ENCODE results near the gene NFAM1. TPM values are rescaled to one million over a fixed set of nuclear protein-coding genes. Genes with fewer than 3 reads are reported as not detected.

Gene NFAM1
- total and polyA plus RNA-seq, 2 donors (not counting 3 experiments of a cell fraction or from before 2014, with no cell fraction given) = not detected

DNA sequence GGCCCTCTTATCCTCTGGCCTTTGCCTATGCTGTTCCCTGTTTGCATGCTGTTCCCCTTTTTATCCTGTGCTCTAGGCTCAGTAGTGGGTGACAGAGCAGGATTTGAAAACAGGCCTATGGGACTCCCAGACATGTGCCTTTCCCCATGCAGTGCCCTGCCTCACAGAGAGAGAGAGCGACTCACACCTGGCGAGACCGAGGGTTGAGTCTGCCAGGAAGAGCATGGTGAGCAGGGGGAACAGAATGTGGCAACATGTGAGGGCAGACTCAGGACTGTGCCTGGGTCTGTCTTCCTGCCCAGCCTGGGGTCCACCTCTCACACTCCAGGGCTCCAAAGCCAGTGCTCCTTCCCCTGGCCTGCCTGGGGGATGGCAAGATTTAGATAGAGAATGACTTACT lies 75.0 kb downstream of the NFAM1 start:
- intact Hi-C loops (cut with micrococcal nuclease) = no loop called here
- H2AFZ ChIP-seq (ENCODE audit: low read depth, low read length) = no peak overlapping the region

DNA sequence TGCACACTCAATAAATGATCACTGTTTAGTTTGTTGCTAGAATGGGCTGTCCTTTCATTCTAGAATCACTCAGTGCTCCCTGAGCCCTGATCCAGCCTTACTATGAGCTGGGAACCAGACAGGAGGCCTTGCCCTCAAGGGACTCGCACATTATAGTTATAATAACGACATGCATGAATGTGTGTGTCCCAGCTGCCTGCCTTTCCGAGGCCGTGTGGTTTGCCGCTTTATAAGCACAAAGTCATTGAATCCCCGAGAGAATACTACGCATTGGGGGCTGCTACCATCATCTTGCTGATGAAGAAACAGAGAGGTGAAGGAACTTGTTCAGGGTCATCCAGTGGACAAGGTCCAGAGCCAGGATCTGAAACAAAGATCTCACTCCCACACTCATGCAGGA lies 75.7 kb downstream of the NFAM1 start:
- Histone ChIP-seq H3K36me3 (ENCODE audit: control insufficient read depth in 2 of 2, extremely low read depth in 1 of 2, insufficient read depth in 2 of 2, low read length in 2 of 2) (no peaks in the 10 kb centered on the region), H3K9me1 (replicated peaks; ENCODE audit: control insufficient read depth, extremely low read depth, insufficient read depth, low read length) (no peaks in the 10 kb centered on the region), H3K9ac (replicated peaks; ENCODE audit: extremely low read depth, insufficient read depth, low read length) (no peak overlapping the region), H3K4me3 (replicated peaks in 1 of 3; ENCODE audit: insufficient read depth in 1 of 3, low read depth in 1 of 3, low read length in 3 of 3) (no peak overlapping the region), H3K27ac (ENCODE audit: insufficient read depth, low read depth, low read length) (no peak overlapping the region), H3K4me1 (ENCODE audit: control insufficient read depth, extremely low read depth, insufficient read depth, low read length) (no peaks in the 10 kb centered on the region), H2AFZ (ENCODE audit: low read depth, low read length) (no peak overlapping the region), H3K4me2 (ENCODE audit: insufficient read depth, low read length) (no peak overlapping the region), H3K79me2 (ENCODE audit: control insufficient read depth, insufficient read depth, low read length) (no peaks in the 10 kb centered on the region), H3K9me3 (replicated peaks; ENCODE audit: control insufficient read depth, insufficient read depth, low read length) (no peaks in the 10 kb centered on the region), H3K27me3 (ENCODE audit: control insufficient read depth in 2 of 2, insufficient read depth in 2 of 2, low read length in 2 of 2) (peaks cover 0 to 2% of the 10 kb centered on the region in 2 experiments), H4K20me1 (replicated peaks; ENCODE audit: control insufficient read depth, extremely low read depth, insufficient read depth, low read length) (no peaks in the 10 kb centered on the region)
- dilution Hi-C loops (cut with MboI; ENCODE audit: extremely low pct_ligation_motif_present, low sequenced_read_pairs) = no loop called here
- intact Hi-C loops (cut with micrococcal nuclease) = no loop called here
- DNase-seq (ENCODE audit: low read depth, low spot score) = no peak
- no peak for FAIRE-seq
- ChIA-PET POLR2A (no interaction called here), CTCF (no interaction called here)
- TF ChIP-seq POLR2A (IDR thresholded peaks at IDR 0.05; ENCODE audit: low read depth, low read length) (no peak), MYC (IDR thresholded peaks at IDR 0.05; ENCODE audit: low read depth, low read length) (no peak), EZH2 (IDR thresholded peaks at IDR 0.05; ENCODE audit: borderline replicate concordance, low read depth, low read length, severe bottlenecking) (no peak), JUN (IDR thresholded peaks at IDR 0.05; ENCODE audit: borderline replicate concordance, insufficient read depth, insufficient read length, low read depth) (no peak), POLR2AphosphoS5 (IDR thresholded peaks at IDR 0.05; ENCODE audit: insufficient read depth, low read depth, low read length) (no peak), GATA2 (IDR thresholded peaks at IDR 0.05; ENCODE audit: insufficient read depth, insufficient read length, low read depth, low read length) (no peak), FOS (IDR thresholded peaks at IDR 0.05; ENCODE audit: borderline replicate concordance, insufficient read depth, low read length) (no peak)
- TF ChIP-seq, protein P1, sequence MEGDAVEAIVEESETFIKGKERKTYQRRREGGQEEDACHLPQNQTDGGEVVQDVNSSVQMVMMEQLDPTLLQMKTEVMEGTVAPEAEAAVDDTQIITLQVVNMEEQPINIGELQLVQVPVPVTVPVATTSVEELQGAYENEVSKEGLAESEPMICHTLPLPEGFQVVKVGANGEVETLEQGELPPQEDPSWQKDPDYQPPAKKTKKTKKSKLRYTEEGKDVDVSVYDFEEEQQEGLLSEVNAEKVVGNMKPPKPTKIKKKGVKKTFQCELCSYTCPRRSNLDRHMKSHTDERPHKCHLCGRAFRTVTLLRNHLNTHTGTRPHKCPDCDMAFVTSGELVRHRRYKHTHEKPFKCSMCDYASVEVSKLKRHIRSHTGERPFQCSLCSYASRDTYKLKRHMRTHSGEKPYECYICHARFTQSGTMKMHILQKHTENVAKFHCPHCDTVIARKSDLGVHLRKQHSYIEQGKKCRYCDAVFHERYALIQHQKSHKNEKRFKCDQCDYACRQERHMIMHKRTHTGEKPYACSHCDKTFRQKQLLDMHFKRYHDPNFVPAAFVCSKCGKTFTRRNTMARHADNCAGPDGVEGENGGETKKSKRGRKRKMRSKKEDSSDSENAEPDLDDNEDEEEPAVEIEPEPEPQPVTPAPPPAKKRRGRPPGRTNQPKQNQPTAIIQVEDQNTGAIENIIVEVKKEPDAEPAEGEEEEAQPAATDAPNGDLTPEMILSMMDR (IDR thresholded peaks at IDR 0.05; ENCODE audit: extremely low read depth in 1 of 2, insufficient read depth in 1 of 2, low read depth in 1 of 2, low read length in 2 of 2) = no peak
- TF ChIP-seq, protein P2, sequence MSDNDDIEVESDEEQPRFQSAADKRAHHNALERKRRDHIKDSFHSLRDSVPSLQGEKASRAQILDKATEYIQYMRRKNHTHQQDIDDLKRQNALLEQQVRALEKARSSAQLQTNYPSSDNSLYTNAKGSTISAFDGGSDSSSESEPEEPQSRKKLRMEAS (IDR thresholded peaks at IDR 0.05; ENCODE audit: insufficient read depth, insufficient read length) = no peak
- no TSS peak for BruUV-seq (replicated peaks)

More for the DNA sequence above, 75.0 kb downstream of the NFAM1 start:
- TF ChIP-seq, protein P1 (IDR thresholded peaks at IDR 0.05; ENCODE audit: extremely low read depth in 1 of 2, insufficient read depth in 1 of 2, low read depth in 1 of 2, low read length in 2 of 2) = no peak
- no peak for TF ChIP-seq POLR2AphosphoS5 (IDR thresholded peaks at IDR 0.05; ENCODE audit: insufficient read depth, low read depth, low read length)
- no peak for TF ChIP-seq POLR2A (IDR thresholded peaks at IDR 0.05; ENCODE audit: low read depth, low read length)
- TF ChIP-seq JUN (IDR thresholded peaks at IDR 0.05; ENCODE audit: borderline replicate concordance, insufficient read depth, insufficient read length, low read depth) = no peak
- no peak for TF ChIP-seq GATA2 (IDR thresholded peaks at IDR 0.05; ENCODE audit: insufficient read depth, insufficient read length, low read depth, low read length)
- TF ChIP-seq, protein P2 (IDR thresholded peaks at IDR 0.05; ENCODE audit: insufficient read depth, insufficient read length) = no peak
- Histone ChIP-seq H4K20me1 (replicated peaks; ENCODE audit: control insufficient read depth, extremely low read depth, insufficient read depth, low read length) (no peaks in the 10 kb centered on the region), H3K9me3 (replicated peaks; ENCODE audit: control insufficient read depth, insufficient read depth, low read length) (no peaks in the 10 kb centered on the region), H3K4me3 (replicated peaks in 1 of 3; ENCODE audit: insufficient read depth in 1 of 3, low read depth in 1 of 3, low read length in 3 of 3) (no peak overlapping the region), H3K4me2 (ENCODE audit: insufficient read depth, low read length) (no peak overlapping the region), H3K36me3 (ENCODE audit: control insufficient read depth in 2 of 2, extremely low read depth in 1 of 2, insufficient read depth in 2 of 2, low read length in 2 of 2) (no peaks in the 10 kb centered on the region), H3K9ac (replicated peaks; ENCODE audit: extremely low read depth, insufficient read depth, low read length) (no peak overlapping the region), H3K27ac (ENCODE audit: insufficient read depth, low read depth, low read length) (no peak overlapping the region), H3K27me3 (ENCODE audit: control insufficient read depth in 2 of 2, insufficient read depth in 2 of 2, low read length in 2 of 2) (peaks cover 0 to 2% of the 10 kb centered on the region in 2 experiments), H3K79me2 (ENCODE audit: control insufficient read depth, insufficient read depth, low read length) (no peaks in the 10 kb centered on the region), H3K9me1 (replicated peaks; ENCODE audit: control insufficient read depth, extremely low read depth, insufficient read depth, low read length) (no peaks in the 10 kb centered on the region), H3K4me1 (ENCODE audit: control insufficient read depth, extremely low read depth, insufficient read depth, low read length) (no peaks in the 10 kb centered on the region)
- ChIA-PET POLR2A (no interaction called here), CTCF (interaction anchor here (0.9 kb wide), 1 partner anchor 9 kb away, joined by 3 read pairs; no protein-coding TSS in a partner anchor)
- BruUV-seq (replicated peaks) = no TSS peak
- DNase-seq (ENCODE audit: low read depth, low spot score) = no peak
- dilution Hi-C loops (cut with MboI; ENCODE audit: extremely low pct_ligation_motif_present, low sequenced_read_pairs) = no loop called here
- FAIRE-seq = no peak

Measured in endothelial cell of umbilical vein (primary cell).